Hypothalamus (tissue), 51 donors: ENCODE results near the gene SIM1.

ENCODE experiments used
- DNase-seq, 51 donors: peaks; one replicate each; lab custom pipeline; 2025; lab: John Stamatoyannopoulos, UW

SIM1 gene

DNA sequence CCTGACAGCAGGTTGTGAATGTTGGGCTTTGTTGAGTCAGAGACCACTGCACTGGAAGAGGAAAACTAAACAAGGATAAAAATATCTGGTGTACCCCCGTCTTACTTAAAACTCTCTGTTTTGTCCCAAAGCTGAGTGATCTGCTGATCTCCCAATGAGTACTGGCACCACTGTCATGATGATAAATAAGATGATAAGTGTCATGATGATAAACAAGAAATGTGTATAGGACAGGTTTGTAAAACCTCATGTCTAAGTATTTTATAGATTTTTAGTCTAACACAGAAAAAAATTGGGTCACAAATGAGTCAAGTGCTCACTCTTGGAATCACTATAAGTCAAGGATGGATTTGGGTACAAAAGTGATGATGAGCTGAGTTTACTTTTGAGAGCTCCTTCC, 8.5 kb upstream of the SIM1 start:
- DNase-seq: no peak

DNA sequence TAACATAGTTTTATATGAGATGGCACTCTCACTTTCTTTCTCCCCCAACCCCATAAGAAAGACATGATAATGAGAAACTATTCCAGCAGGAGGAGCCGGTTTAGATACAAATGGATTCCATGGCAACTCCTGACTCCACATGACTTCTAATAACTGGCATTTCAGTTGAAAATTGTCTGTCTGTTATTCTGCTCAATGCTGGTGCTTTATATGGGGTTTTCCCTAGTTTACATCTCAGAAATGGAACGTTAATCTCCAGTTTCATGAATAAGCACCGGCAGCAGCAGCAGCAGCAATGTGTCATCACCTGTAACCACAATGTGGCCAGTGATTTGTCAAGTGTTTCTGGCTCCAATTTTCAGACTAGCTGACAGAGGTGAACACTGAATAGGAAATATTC, 8.0 kb upstream of the SIM1 start:
- no peak for DNase-seq

DNA sequence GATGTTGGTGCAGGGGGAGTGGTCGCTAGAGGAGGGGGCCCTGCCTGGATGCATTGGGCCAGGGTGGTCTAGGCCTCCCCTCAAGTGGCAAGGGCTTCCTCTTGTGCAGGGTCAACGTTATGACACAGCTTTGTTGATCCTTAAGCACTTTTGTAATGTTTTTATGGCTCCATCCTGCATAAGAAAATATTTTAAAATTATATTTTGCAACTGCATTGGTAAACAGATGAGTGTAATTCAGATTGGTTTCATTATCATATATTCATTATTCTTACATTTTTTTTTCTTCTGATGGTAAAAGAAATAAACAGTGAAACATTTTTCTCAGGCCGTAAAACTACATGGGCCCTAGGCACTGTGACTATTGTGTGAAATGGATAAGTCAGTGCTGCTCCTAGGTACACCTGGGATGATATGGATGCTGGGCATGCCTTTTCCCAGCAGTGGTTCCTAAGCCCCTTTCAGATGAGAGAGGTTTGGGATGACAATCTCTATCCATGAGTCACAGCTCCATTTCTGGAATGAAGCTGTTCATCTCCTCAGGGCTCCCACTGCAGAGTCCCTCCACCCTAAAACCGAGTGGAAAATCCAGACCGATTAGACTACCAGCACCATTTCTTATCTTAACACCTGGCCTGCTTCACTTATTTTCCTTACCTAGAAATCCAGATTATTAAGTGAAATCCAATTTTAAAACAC, 5.8 kb upstream of the SIM1 start:
- DNase-seq: no peak

DNA sequence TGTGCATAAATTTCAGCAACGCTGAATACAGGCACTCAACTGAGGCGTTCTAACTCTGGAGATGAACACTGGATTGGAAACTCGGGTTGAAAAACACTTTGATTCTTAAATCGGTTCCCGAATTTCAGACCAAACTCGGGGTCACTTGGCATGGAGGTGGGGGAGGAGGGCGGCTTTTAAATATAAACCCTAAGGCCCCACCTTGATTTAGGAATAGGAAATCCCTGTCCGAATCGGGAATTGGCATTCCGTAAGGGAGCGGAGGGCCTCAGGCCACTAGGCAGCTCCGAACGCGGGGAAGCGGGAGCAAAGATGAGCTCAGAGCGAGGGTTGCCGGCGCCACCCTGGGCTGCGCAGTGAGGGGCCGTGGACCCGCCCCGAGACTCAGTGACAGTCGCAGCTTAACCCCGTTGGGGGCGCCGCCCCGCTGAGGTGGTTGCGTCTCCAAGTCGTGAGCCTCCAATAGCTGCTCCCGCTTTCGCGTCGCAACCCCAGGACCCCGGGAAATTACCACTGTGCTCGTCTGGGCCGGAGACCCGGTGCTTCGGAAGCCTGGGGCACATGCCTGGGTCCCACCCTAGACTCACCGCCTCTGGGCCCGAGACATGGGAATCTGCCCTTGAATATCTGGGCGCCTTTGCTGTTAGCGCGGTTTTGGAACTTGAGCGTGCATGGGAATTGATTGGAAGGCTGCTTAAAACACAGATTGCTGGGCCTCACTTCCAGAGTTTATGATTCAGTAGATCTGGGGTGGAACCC, 4.6 kb upstream of the SIM1 start:
- no peak for DNase-seq

DNA sequence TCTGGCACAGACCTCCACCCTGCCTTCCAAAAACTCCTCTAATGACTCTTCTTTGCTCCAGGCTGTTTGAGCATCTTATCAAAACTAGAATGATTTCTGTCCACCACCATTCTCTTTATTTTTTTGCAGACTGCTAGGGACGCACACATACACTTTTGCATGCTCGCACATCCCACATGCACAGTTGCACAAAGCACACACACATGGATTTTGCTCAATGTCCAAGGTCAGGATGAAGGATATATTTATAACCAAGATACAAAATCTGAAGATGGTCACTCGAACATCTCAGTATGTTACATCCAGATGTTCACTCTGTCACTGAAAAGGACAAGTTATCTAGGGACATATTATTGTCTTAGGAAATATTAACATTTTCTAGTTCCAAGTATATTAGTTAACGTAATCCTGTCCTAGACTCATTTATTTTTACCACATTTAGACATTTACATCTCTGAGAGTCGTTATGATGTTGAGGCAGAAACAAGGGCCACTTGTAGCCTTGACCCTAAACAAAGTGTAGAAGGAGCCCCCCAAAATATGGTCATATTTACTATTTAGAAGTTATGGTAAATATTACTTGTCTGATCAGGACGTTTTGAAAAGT, 3.4 kb upstream of the SIM1 start:
- no peak for DNase-seq

DNA sequence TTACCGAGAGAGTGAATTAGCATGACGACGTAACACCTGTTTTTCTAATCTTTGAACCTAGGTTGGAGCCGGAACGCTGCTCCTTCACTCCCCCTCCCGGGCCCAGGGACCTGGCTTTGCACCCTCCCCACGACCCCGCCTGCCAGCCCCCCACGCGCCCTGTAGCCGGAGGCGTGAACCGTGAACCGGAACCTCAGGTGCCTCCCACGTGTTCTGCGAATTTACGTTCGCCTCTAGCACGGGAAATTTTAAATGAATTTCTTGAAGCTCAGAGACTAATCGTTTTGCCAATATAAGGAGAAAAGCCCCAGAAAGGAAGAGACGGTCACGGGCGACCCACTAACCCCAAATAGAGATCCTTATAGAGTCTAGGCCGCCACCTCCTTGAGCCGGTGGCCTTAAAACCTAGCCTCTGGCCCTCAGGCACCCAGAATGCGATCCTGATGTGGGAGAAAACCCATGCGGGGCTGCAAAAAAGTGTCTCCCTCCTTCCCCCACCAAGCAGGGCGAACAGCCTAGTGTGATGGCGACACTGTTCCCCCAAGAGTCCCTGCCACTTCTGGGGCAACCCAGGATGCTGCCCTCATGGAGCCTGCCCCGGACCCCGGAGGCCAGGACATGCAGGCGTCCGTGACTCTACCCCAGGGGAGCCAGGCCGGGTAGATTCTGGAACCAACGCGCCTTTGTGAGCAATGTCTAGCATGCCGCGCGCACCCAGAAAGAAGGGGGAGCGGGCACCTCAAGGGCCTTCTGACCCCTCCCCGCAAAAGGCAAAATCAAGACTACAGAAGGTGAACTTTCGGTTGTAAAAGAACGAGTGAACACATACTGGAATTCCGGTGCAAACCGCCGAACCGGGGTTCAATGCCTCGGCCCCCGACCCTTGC, 2.7 kb upstream of the SIM1 start:
- DNase-seq: no peak

DNA sequence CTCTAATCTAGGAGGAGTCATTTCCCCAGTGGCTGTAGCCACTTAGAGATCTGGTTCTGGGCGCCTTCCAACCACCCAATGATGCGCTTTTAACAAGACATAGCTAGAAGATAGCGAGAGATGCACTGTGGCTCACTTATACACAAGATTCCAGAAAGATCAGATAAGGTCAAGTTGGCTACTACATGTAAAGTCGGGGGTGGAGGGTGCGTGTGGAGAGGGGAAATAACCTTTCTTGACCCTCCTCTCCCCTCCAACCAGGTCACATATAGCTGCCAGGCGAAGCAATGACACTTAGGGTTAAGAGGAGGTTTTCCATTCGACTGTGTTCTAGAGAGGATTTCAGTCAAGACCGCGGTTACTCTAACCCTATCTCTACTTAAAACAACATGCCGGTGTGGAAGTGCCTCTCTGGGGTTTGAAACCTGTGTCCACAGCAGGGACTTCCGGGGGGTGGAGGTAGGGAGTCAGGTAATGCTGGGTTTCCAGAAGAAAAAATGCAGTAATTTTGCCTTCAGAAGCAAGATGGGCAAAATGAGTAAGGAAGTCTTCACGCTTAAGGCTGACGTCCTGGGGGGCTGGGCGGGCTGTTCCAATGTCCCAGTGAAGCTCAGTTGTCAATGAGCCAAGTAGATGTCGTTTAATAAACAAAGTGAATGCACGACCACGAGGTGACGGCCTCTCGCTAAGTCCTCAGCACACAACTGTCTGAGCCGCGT, 1.8 kb upstream of the SIM1 start:
- no peak for DNase-seq

DNA sequence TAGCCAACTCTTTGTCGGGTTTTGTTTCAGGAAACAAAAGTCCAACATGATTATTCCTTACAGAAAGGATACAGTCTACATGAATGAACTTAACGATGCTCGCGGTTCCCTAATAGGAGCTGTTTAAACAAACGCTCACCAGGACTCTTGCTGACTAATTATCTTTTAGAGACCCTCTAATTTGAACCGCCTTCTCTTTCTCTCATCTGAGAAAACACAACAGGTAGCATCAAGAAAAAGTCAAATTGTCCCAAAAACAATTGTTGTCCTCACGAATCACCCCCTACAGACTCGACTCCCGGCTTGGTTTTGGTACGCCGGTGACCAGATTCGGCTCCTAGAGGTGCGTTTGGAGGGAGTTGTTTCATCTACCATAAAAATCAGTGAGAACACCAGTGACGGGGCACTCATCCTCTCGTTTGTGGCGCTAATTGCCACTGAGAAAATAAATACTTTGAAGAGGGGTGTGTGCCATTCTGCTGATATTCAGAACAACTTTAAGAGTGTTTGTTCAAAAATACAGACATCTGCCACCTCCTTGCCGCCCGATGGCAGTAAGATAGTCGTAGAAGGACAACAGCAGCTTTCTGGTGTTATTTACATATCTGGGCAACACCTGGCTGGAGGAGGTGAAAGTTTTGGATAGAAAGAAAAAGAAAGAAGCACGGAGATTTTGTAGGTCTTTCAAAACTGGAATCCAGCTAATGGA, 1.1 kb upstream of the SIM1 start:
- no peak for DNase-seq

DNA sequence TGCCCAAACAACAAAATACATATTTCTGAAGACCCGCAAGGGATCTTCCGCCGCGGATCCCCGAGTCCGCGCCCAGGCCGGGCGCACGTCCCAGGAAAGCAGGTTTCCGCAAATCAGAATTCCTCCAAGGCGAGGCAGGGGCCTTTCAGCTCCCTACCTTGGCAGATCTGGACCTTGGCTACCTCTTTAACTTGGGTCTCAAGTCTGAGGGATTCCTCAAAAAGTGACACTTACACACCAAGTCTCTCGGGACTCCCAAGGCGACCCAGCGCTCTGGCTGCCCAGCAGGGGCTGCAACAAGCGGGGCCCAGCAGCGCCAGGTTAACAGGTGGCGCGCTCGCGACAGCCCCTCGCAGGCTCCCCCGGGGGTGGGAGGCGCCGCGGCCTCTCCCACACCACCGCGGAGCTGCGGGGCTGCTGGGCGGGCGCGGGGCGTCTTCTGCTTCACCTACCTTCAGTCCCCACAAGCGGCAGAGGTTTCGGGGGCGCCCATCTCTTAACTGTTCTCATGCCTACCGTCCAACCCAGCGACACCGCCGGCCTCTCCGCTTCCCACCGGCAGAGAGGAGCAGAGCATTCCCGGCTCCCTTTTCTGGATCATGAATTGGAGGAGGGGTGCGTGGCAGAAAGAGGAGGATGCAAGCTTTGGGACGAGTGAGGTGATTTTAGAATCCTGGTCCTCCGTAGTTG, 414 bp downstream of the SIM1 start:
- DNase-seq: no peak

DNA sequence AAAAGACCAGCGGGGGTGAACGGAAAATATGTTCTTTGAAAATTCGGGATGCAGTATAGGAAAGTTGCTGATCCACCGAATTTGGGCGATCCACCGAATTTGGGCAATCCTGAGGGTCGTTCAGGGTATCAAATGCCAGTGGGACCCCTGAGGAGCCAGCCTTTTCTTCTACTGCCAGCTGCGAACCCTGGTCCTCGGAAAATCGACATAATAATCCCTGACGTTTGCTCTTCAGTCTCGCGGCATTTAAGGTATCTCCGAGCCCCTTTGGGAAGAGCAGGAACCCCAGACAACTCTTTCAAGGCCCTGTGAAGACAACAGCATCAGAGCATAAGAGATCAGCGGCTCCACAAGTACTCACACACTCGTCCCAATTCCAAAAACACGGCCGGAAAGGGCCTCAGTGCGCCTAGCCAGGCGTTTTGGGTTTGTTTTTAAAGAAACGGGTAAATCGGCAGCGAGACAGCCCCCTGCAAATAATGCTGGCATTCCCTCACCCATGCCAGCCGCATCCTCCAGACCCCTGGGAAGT, 1.0 kb downstream of the SIM1 start:
- no peak for DNase-seq

DNA sequence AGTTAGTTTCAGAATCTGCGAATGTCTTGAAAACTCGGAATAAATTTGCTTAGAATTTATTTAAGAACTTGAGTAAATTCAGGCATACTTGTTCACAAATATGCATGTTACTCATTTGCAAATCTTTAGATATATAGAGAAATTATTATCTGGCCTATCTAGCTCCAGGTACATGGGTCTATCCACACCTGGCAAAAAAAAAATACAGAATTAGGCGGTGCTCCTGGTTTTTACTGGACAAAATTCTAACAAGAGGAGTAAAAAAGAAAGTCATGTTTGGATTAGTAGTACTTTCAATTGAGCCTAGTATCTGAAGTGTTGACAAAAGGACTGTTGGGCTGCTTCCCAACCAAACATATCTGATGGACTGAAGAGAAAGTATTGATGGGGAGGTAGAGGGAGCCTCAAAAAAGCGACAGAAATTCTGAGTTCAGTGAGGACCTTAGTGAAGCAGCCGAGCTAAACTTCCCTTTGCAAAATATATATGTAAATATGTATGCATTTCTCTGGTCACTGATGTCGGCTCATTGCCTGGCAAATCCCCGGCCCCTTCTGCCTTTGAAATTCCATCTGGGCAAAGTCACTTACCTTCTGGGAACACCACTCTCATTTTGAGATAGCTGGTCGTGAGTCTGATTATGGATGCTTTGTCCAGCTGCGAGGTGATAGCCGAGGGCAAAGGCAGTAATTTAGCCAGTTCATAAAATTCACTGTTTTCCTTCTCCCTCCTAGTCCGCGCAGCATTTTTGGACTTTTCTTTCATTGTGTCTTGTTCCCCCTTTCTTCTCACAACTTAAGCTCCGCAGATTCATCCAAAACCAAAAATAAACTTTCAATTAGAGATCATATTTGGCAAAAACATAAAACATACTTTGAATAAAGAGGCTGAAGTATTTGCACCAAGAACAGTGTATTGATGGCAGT, 1.8 kb downstream of the SIM1 start:
- no peak for DNase-seq

DNA sequence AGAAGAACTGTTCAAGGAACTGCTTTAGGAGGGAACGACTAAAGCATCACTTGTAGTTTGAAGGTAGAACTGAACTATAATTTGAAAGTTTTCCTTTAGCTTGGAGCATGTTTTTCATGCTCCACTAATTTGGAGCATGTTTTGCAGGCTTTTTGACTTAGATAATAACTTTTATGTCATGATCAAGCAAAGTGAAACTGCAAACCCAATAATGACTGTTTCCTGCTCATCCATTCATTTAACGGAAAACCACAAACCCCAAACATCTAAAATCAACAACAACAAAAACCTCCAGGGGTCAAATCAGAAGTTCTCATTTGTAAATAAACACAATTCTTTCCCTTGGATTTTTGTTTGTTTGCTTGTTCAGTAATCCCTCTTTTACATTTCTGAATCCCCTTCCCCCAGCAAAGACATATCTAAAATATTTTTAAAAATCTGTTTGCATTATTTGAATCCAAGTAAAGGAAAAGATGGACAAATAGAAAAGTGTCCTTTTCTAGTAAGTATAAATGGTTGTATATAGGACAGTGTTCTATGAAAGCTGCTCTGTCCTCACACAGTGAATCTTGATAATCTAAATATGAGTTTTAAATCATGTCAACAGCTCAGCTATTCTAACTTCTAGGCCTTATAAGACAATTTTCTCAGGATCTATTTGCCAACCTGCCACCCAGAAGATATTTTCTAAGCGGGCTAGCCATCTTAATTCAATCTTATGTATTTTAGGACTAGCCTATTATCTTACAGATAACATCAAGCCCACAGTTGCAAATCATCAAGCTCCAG, 2.6 kb downstream of the SIM1 start:
- DNase-seq: no peak

DNA sequence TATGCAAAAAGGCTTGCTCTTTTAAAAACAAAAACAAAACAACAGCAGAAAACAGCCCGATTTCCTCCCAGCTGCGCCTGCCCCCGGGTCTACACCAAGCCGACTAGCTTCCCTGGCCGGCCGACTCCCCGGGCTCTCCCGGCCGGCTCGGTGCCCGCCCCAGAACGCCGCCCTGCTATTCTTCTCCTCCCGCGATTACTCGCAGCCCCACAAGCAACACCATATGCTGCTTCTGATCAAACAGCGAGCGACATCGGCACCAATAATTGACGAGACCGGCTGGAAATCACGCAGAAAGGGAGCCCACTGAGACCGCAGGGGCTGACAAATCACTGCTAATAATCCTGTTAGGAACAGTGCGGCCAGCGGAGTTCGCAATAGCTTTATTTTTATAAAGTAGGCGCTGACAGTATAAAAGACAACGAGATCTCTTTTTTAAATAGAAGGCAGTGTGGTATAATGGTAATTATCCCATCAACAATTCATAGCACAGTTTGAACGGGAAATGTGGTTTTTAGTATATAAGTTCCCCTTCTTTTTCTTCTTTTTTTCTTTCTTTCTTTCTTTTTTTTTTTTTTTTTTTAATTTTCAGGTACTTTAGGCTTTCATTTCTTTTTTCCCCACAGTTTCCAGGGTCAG, 3.3 kb downstream of the SIM1 start:
- DNase-seq: no peak

DNA sequence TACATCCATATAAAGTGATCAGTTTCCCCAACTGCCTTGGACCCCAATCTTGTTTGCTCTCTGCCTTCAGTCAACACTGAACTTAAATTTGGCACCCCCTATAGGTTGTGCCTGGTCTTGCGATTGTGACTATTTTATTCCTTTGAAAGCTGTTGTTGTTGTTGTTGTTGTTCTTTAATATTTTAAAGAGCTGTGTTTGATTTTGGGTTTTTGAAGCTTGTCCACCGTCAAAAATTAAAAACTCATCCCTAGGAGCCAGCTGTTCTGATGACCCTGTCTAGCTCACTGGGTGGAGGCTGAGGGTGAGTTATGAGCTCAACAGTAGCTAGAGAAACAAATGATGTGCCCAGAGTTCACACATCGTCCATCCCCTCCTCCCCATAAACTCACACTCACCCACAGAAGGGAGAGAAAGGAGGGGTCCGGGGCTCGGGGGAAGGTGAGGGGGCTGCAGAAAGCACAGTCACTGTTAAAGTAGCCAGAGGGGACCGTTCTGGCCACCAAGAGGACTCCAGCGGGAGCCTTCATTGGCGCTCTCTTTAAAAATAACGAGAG, 4.0 kb downstream of the SIM1 start:
- DNase-seq: no peak

DNA sequence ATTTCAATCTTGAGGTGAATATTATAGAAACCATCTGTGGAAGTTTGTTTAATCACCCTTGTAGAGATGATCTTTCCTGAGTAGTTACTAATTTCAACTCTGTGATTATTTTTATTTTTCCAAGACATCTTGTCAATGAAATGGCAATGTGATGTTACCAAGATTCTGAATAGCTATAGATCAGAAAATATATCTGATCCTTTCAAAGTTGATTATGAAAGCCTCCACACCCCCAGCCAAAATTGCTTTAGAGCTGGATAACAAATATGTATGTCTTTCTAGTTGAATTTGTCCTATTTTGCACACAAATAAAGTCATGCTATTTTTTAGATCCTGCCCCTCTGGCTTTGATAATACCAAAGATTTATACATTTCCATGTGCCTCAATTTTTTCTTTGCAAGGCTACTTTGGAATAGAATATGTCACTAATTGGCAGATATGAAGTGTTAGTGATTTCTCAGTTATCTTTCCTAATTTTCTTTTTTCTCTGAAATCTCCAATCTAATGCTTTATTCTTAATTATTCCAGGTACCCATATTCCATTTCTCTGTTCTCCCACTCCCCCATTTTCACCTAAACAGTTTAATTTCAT, 5.0 kb downstream of the SIM1 start:
- no peak for DNase-seq
